ES-I3 (cell line): Measurements from ENCODE around the gene ZNF3.

Source experiments
- H3K36me3 ChIP-seq: 2 replicates; pipeline ENCODE4 v1.6.1; 2013; ENCODE audit warnings: mild to moderate bottlenecking, low read length, control low read depth, moderate library complexity; ENCODE audit not compliant: insufficient read depth
- H3K4me1 ChIP-seq: 2 replicates; pipeline ENCODE4 v1.6.1; 2013; ENCODE audit warnings: mild to moderate bottlenecking, control low read depth, low read length; ENCODE audit not compliant: insufficient read depth
- H3K9ac ChIP-seq: 2 replicates; pipeline ENCODE4 v1.6.1; 2013; ENCODE audit warnings: low read depth, mild to moderate bottlenecking, low read length, moderate library complexity
- H3K9me3 ChIP-seq: 2 replicates; pipeline ENCODE4 v1.6.1; 2013; ENCODE audit warnings: mild to moderate bottlenecking, low read length, moderate library complexity; ENCODE audit not compliant: control insufficient read depth, insufficient read depth

Gene ZNF3

DNA sequence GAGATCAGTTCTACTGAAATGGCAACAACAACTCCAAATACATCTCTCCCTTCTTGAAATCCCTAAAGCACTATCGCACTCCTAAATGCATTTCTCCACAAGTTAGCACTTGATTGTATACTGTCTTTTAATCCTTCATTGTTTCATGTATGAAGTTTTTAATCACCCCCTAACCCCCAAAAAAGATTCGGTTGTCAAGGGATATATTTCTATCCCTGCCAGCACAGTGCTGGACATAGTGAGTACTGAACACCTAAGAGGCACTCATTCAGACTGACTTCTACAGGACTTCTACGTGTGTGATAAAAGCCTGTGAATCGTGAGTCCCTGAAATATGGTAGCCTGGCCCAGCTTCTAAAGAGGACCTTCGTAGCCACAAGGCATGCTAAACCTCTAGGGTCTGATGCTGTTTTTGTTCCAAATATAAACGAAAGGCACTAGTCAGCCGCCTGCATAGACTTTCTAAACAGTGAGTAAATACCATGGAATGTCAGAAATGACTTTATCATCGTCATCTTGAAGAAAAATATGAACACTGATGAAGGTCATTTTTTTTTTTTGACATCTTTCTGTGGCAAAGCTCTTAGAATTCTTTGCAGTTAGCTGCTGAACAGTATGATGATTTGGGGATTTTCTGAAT, 46.5 kb downstream of the ZNF3 start:
- Histone ChIP-seq H3K9ac (no peak overlapping the region), H3K4me1 (no peaks in the 10 kb centered on the region), H3K36me3 (peaks cover 35% of the 10 kb centered on the region), H3K9me3 (no peaks in the 10 kb centered on the region)

DNA sequence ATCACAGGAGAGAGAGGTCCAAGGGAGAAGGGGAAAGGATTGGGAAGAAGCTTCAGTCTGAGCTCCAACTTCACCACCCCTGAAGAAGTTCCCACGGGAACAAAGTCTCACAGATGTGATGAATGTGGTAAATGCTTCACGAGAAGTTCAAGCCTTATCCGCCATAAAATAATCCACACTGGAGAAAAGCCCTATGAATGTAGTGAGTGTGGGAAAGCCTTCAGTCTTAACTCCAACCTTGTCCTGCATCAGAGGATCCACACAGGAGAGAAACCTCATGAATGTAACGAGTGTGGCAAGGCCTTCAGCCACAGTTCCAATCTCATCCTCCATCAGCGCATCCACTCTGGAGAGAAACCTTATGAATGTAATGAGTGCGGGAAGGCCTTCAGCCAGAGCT, 48.0 kb downstream of the ZNF3 start:
- Histone ChIP-seq H3K9ac (no peak overlapping the region), H3K4me1 (no peaks in the 10 kb centered on the region), H3K9me3 (no peaks in the 10 kb centered on the region), H3K36me3 (peaks cover 35% of the 10 kb centered on the region)

DNA sequence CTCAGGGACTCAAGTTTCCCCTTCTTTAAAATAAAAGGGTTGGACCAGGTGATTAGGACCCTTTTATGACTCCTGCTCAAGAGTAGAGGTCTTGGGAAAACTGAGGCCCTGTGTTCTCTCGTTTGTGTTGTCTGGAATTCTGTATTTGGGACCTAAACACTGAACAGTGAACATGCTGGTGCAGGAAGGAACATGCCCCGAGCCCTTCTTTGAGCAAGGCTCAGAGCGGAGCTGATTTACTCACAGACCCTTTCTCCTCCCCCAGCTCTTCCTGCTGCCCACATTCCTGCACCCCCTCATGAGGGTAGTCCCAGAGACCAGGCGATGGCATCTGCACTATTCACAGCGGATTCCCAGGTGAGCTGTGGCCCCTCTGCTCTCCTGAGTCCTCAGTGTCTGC, 51.9 kb downstream of the ZNF3 start:
- Histone ChIP-seq H3K4me1 (no peaks in the 10 kb centered on the region), H3K9me3 (no peaks in the 10 kb centered on the region), H3K9ac (no peak overlapping the region), H3K36me3 (peaks cover 24% of the 10 kb centered on the region)

DNA sequence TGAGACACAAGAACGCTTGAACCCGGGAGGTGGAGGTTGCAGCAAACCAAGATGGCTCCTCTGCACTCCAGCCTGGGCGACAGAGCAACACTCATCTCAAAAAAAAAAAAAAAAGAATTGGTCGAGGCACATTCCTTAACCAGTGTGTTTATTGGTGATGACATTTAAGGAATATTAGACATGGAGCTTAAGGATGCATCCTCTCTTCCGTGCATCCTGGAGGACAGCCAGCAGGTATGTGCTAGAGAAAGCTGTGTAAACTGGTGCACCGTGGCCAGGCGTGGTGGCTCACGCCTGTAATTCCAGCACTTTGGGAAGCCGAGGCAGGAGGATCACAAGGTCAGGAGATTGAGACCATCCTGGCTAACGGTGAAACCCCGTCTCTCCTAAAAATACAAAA, 54.3 kb downstream of the ZNF3 start:
- no peak overlapping the region for H3K9ac ChIP-seq
- H3K9me3 ChIP-seq, result no peaks in the 10 kb centered on the region
- no peaks in the 10 kb centered on the region for H3K4me1 ChIP-seq
- peaks cover 23% of the 10 kb centered on the region for H3K36me3 ChIP-seq

DNA sequence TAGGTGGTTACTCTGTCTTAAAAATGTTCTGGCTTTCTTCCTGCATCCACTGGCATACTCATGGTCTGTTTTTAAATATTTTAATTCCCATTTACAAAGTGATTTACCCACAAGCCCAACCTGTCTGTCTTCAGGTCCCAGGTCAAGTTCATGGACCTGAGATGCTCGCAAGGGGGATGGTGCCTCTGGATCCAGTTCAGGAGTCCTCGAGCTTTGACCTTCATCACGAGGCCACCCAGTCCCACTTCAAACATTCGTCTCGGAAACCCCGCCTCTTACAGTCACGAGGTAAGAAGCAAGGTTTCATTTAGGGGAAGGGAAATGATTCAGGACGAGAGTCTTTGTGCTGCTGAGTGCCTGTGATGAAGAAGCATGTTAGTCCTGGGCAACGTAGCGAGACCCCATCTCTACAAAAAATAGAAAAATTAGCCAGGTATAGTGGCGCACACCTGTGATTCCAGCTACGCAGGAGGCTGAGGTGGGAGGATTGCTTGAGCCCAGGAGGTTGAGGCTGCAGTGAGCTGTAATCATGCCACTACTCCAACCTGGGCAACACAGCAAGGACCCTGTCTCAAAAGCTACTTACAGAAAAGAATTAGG, 57.4 kb downstream of the ZNF3 start:
- Histone ChIP-seq H3K4me1 (peaks cover 8% of the 10 kb centered on the region), H3K36me3 (peaks cover 14% of the 10 kb centered on the region), H3K9me3 (no peaks in the 10 kb centered on the region), H3K9ac (no peak overlapping the region)

DNA sequence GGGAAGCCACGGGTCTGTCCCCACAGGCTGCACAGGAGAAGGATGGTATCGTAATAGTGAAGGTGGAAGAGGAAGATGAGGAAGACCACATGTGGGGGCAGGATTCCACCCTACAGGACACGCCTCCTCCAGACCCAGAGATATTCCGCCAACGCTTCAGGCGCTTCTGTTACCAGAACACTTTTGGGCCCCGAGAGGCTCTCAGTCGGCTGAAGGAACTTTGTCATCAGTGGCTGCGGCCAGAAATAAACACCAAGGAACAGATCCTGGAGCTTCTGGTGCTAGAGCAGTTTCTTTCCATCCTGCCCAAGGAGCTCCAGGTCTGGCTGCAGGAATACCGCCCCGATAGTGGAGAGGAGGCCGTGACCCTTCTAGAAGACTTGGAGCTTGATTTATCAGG, 58.0 kb downstream of the ZNF3 start:
- no peak overlapping the region for H3K9ac ChIP-seq
- H3K9me3 ChIP-seq, result no peaks in the 10 kb centered on the region
- H3K36me3 ChIP-seq, result peaks cover 14% of the 10 kb centered on the region
- H3K4me1 ChIP-seq, result peaks cover 8% of the 10 kb centered on the region

DNA sequence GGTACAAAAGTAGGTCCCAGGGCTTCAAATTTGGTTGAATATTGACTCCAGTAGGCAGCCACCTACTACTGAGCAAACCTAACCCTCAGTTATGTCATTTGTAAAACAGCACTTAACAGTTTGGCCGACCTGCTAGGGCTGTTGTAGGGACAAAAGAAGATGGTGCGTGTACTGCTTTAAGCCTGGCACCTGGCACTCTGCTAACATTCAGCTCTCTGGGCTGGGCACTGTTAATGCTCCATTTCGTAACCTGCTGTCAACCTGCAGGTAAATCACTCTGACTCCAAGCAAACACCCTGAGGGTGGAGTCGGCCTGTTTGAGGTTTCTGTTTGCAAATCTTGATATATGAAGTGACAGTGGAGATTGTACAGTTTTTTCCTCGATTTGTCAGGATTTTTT, 58.9 kb downstream of the ZNF3 start:
- H3K4me1 ChIP-seq, result peaks cover 8% of the 10 kb centered on the region
- H3K9me3 ChIP-seq, result no peaks in the 10 kb centered on the region
- no peak overlapping the region for H3K9ac ChIP-seq
- peaks cover 14% of the 10 kb centered on the region for H3K36me3 ChIP-seq

DNA sequence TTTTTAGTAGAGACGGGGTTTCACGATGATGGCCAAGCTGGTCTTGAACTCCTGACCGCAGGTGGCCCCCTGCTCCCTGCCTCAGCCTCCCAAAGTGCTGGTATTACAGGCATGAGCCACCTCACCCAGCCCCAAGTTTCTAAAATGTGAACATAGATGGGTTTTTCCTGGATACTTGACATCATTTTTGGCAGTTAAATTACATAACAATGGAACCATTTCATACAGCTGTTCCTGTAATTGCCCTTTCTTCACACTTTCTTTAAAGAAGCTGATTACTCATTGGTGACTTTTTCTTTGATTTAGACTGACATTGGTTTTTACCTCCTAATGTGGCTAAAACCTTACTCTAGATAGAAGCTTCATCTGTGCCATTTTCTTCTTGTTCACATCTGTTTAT, 60.2 kb downstream of the ZNF3 start:
- peaks cover 8% of the 10 kb centered on the region for H3K4me1 ChIP-seq
- H3K36me3 ChIP-seq, result peaks cover 14% of the 10 kb centered on the region
- H3K9me3 ChIP-seq, result no peaks in the 10 kb centered on the region
- no peak overlapping the region for H3K9ac ChIP-seq
